Erythroblast (primary cell): Measurements from ENCODE around the gene HIF1A.

ENCODE experiments used
- GATA1 ChIP-seq: IDR thresholded peaks from 2 replicates; pipeline ENCODE4 v1.6.1; 2011; ENCODE audit warnings: low read depth, mild to moderate bottlenecking, control low read depth, low read length, moderate library complexity
- POLR2A ChIP-seq: IDR thresholded peaks from 2 replicates; pipeline ENCODE4 v1.6.1; 2011; ENCODE audit warnings: mild to moderate bottlenecking, low read length

DNA sequence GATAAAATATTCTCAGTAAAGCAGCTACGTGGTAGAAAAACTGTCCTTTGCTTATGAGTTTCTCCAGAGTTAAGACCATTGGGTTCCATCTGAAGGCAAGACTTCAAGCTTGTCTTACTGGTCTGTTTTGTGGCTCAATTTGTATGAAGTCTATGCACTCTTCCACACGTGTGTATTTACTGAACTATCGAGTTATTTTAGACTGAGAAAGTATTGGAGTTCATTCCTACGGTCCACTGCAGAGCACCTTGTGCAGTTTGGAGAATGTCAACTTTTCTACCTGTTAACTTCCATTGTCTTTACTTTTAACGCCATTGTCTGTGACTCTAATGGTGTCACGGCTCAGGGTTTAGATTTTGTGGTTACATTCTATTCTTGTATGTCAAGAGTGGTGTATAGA is 3.7 kb downstream of the HIF1A start:
- TF ChIP-seq POLR2A (no peak), GATA1 (no peak)
